GM19468 (cell line): ENCODE measurements around the gene RAB3D.

Experiments
- ATAC-seq: cut with Tn5 transposase; IDR thresholded peaks from one replicate; pipeline ENCODE4 v1.9.1; 2021; ENCODE audit warnings: mild to moderate bottlenecking, moderate library complexity, moderate number of reproducible peaks; ENCODE audit not compliant: unreplicated experiment; ENCODE audit errors: extremely low read depth

RAB3D gene

DNA sequence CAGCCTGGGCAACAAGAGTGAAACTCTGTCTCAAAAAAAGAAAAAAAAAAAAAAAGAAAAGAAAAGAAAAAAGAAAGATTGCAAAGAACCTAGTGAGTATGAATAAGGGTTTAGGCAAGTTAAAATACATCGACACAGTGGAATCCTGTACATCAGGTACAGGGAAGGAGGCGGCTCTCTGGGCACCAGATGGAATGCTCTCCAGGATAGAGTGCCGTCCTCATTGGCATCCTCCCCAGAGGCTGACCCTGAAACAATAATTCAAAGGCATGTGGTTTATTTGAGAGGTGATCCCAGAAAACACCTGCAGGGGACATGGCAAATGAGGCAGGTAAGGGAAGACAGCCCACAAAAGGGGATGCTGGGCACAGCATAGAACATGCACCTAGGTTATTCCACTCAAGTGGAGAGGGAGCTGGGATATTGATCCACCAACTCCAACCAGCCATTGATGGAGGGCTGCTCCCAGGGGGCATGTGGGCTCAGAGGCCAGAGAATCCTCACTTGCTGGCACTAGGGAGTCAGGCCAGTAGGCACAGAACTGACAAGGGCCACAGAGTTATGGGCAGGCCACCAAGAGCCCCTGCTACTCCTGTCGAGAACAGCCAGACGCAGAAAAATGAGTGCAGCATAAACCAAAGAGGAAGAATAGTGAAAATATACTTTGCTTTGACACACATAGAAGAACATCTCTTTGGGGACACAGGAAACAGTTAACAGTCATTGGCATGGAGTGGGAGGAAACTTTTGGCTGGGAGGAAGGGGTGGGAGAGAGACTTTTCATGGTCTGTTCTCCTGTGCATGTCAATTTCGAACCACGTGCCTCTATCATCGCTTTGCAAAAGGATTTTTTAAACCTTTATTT lies 39.3 kb downstream of the RAB3D start:
- ATAC-seq: no peak

DNA sequence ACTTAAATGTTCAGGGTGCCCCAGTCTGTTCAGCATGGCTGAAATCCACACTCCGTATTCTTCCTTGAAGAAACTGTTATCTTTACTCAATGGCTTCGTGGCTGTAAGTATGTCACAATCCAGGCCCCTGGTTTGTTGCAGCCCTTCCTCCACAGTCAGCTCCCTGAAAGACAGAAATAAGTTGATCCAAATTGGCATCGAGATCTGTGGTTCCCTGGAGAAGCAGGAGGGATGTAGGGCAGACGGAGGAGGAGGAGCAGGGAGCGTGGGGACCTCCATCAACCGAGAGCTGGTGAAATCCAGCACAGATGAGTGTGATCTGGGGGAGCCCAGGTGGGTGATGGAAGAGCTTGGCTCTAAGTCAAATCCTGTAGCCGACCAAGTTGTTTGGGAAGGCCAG lies 43.2 kb downstream of the RAB3D start:
- ATAC-seq: no peak

DNA sequence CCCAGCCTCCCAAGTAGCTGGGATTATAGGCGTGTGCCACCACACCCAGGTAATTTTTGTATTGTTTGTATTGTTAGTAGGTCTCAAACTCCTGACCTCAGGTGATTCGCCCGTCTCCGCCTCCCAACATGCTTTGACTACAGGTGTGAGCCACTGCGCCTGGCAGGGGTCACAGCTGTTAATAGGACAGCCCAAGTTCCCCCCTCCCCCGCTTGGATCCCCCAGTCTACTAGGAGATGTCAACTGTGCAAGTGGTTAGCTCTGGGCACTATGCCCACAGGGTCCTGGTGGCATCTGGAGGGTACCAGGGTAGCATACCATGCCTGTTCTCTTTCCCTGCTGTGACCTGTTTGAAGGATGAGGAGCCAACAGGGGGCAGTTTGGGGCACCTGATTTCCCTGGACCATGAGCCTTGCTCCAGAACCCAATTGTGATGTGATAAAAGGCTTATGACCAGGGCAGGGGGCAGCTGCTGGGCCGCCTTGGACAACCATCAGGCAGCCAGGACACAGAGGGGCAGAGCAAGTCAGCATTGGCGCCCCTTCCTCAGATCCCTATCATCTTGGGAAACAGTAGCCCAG lies 43.7 kb downstream of the RAB3D start, which contains the start of gene TSPAN16:
TSPAN16 (plus strand) TSS at position 496 of the 581 bp plus-strand sequence. CDS start 138 bp downstream, outside the sequence.
- ATAC-seq: no peak

GRCh38 chr19:11295180-11295579 lies 44.3 kb downstream of the RAB3D start:
- no peak for ATAC-seq

GRCh38 chr19:11293433-11294389 lies 45.7 kb downstream of the RAB3D start:
- no peak for ATAC-seq

- ATAC-seq: no peak
Measured at GRCh38 chr19:11291991-11292390, 47.5 kb downstream of the RAB3D start.

- no peak for ATAC-seq
Measured at GRCh38 chr19:11291415-11291814, 48.0 kb downstream of the RAB3D start.

- no peak for ATAC-seq
Measured at GRCh38 chr19:11290256-11290655, 49.2 kb downstream of the RAB3D start.

DNA sequence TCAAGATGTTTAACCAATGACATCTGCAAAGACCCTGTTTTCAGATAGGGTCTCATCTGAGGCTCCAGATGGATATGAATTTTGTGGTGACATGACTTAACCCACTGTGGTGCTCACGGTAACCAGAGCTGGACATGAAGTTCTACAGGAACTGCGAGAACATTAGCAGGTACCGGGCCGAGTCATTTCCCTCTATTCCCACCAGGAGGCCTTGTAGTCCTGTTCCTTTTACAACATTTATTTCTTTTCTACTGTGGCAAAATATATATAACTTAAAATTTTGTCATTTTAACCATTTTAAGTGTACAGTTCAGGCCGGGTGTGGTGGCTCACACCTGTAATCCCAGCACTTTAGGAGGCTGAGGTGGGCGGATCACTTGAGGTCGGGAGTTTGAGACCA lies 51.1 kb downstream of the RAB3D start:
- ATAC-seq: no peak

DNA sequence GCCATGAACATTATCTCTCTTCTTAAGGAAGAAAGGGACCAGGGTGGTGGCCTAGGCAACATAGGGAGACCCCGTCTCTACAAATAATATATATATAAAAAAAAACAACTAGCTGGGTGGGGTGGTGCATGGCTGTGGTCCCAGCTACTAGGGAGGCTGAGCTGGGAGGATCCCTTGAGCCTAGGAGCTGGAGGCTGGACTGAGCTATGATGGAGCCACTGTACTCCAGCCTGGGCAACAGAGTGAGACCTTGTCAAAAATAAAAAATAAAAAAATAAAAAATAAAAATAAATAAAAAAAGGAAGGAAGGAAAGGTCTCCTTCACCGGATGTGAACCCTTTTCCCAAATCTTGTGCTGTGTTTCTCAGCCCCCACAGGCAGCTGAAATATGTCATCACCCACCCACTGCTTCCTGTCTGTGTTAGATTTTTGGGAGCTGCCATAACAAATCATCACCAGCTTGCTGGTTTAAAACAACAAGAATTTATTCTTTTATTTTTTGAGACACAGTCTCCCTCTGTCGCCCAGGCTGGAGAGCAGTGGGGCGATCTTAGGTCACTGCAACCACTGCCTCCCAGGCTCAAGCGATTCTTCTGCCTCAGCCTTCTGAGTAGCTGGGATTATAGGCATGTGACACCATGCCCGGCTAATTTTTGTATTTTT lies 53.0 kb downstream of the RAB3D start:
- ATAC-seq: no peak

DNA sequence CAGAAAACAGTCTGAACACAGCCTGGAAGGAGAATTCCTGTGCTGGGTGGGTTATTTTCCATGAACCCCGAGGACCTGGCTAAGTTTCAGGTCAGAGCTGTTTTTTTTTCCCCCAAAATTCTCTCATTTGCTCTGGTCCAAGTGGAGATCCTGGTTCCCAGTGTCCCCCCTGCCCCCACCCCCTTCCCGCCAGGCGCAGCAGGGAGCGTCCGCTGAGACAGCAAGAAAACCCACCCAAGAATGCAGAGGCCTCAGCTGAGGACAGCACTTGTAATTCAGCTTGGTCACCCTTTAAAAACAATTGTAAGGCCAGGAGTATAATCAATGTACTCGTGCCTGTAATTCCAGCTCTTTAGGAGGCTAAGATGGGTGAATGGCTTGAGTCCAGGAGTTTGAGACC lies 54.9 kb downstream of the RAB3D start:
- no peak for ATAC-seq

- ATAC-seq: no peak
Measured at GRCh38 chr19:11281356-11282049, 58.0 kb downstream of the RAB3D start.

DNA sequence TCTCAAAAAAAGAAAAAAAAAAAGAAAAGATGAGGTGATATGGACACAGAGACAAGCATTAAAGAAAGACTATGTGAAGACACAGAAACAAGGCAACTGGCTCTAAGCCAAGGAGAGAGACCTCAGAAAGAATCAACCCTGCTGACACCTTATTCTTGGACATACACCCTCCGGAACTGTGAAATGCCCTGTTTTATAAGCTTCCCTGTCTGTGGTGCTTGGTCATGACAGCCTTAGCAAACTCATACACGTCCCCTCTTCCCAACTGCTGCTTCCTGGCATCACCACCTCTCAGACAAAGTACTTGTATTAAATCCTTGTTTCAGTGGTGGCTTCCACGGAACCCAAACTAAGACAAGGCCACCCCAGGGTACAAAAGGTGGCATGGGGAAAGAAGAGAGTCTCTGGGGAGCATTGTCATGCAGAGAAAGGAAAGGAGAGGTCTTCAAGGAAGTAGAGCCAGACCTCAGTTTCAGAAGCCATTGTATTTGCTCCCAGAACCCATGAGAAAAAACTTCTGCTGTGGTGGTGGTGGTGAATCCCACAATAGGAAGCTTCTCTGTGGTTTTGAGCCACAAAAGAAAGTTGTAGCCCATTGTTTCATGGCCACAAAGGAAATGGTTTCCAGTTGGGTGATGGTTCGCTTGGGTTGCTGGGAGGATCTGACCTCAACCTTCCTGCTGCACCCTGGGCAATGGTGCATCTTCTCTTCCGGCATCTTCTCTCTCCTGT lies 59.8 kb downstream of the RAB3D start:
- ATAC-seq: no peak

DNA sequence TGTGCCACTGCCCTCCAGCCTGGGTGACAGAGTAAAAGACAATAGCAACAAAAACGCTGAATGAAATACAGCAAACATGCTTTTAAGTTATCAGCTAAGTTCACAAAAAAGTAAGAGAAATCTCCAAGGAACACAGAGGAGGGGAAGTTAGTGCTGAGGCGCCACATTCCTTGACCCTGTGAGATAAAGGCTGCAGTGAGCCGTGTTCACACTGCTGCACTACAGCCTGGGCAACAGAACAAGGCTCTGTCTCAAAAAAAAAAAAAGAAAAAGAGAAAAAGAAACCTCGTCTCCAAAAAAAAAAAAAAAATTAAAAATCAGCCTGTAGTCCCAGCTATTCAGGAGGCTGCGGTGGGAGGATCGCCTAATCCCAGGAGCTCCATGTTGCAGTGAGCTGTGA lies 60.8 kb downstream of the RAB3D start:
- ATAC-seq: no peak

- no peak for ATAC-seq
Measured at GRCh38 chr19:11274533-11275086, 64.8 kb downstream of the RAB3D start.

GRCh38 chr19:11273989-11274388 lies 65.5 kb downstream of the RAB3D start:
- ATAC-seq: no peak

- ATAC-seq: no peak
Measured at GRCh38 chr19:11273296-11273695, 66.2 kb downstream of the RAB3D start.
